ENCODE measurements around the gene OR13C8.
"Not testable (repeated sequence)": the region's sequence is repeated elsewhere in the genome, so short reads cannot be mapped to it uniquely, and the experiment has no call there.

The OR13C8 gene

GRCh38 chr9:104568868-104569267 lies at the start of gene OR13C8:
Gene OR13C8, plus strand, starts transcription at chr9:104569168. Its CDS starts 0 bp downstream, at chr9:104569168.
- no peak for DNase-seq (ENCODE audit: low spot score)

GRCh38 chr9:104520241-104520640 lies 48.7 kb upstream of the OR13C8 start:
- not testable (repeated sequence) for DNase-seq (ENCODE audit: low spot score)

GRCh38 chr9:104527109-104527508 lies 41.9 kb upstream of the OR13C8 start, which contains the start of gene OR13C4:
Gene OR13C4, minus strand, starts transcription at chr9:104527209. Its CDS starts 0 bp downstream, at chr9:104527209.
- no peak for DNase-seq (ENCODE audit: low spot score)

GRCh38 chr9:104536756-104537155 lies 32.2 kb upstream of the OR13C8 start, which contains the start of gene OR13C3:
Gene OR13C3, minus strand, starts transcription at chr9:104536856. Its CDS starts 133 bp downstream, at chr9:104536723.
- DNase-seq (ENCODE audit: low spot score) = no peak

GRCh38 chr9:104539275-104539674 lies 29.7 kb upstream of the OR13C8 start:
- DNase-seq (ENCODE audit: low spot score) = no peak

- DNase-seq (ENCODE audit: low spot score) = no peak
Measured at GRCh38 chr9:104544644-104545043, 24.3 kb upstream of the OR13C8 start.

GRCh38 chr9:104553261-104553660 lies 15.7 kb upstream of the OR13C8 start:
- no peak for DNase-seq (ENCODE audit: low spot score)

- no peak for DNase-seq (ENCODE audit: low spot score)
Measured at GRCh38 chr9:104555521-104555920, 13.4 kb upstream of the OR13C8 start.

- DNase-seq (ENCODE audit: low spot score) = no peak
Measured at GRCh38 chr9:104556830-104557634, 11.9 kb upstream of the OR13C8 start.

GRCh38 chr9:104564358-104564757 lies 4.6 kb upstream of the OR13C8 start:
- no peak for DNase-seq (ENCODE audit: low spot score)

- no peak for DNase-seq (ENCODE audit: low spot score)
Measured at GRCh38 chr9:104572612-104573011, 3.6 kb downstream of the OR13C8 start.

- DNase-seq (ENCODE audit: low spot score) = no peak
Measured at GRCh38 chr9:104575456-104575855, 6.5 kb downstream of the OR13C8 start.

GRCh38 chr9:104577263-104577662 lies 8.3 kb downstream of the OR13C8 start:
- no peak for DNase-seq (ENCODE audit: low spot score)

GRCh38 chr9:104580562-104580961 lies 11.6 kb downstream of the OR13C8 start:
- no peak for DNase-seq (ENCODE audit: low spot score)

- no peak for DNase-seq (ENCODE audit: low spot score)
Measured at GRCh38 chr9:104586496-104587180, 17.7 kb downstream of the OR13C8 start.

- no peak for DNase-seq (ENCODE audit: low spot score)
Measured at GRCh38 chr9:104589626-104590025, 20.7 kb downstream of the OR13C8 start.

GRCh38 chr9:104598749-104599148 lies 29.8 kb downstream of the OR13C8 start:
- DNase-seq (ENCODE audit: low spot score) = not testable (repeated sequence)

- not testable (repeated sequence) for DNase-seq (ENCODE audit: low spot score)
Measured at GRCh38 chr9:104599313-104599712, 30.3 kb downstream of the OR13C8 start, which contains the start of gene OR13C5. Gene OR13C5, minus strand, starts transcription at chr9:104599413. Its CDS starts 0 bp downstream, at chr9:104599413.

- no peak for DNase-seq (ENCODE audit: low spot score)
Measured at GRCh38 chr9:104604801-104605200, 35.8 kb downstream of the OR13C8 start.

GRCh38 chr9:104605527-104605926 lies 36.6 kb downstream of the OR13C8 start, which contains the start of gene OR13C2:
Gene OR13C2, minus strand, starts transcription at chr9:104605627. Its CDS starts 0 bp downstream, at chr9:104605627.
- not testable (repeated sequence) for DNase-seq (ENCODE audit: low spot score)

- DNase-seq (ENCODE audit: low spot score) = no peak
Measured at GRCh38 chr9:104606152-104606551, 37.2 kb downstream of the OR13C8 start.

GRCh38 chr9:104608336-104608735 lies 39.4 kb downstream of the OR13C8 start:
- no peak for DNase-seq (ENCODE audit: low spot score)

GRCh38 chr9:104611213-104611612 lies 42.2 kb downstream of the OR13C8 start:
- no peak for DNase-seq (ENCODE audit: low spot score)
